ENCODE data around the gene MAD2L1. TPM values are rescaled to one million over a fixed set of nuclear protein-coding genes. Genes with fewer than 3 reads are reported as not detected.
"Not testable (repeated sequence)": the region's sequence is repeated elsewhere in the genome, so short reads cannot be mapped to it uniquely, and the experiment has no call there.

The MAD2L1 gene
- total RNA-seq, 3 donors from 2014 or later (not counting 1 experiment from before 2014, with no cell fraction given): 1.5 to 4.1 (median 2.6) TPM

DNA sequence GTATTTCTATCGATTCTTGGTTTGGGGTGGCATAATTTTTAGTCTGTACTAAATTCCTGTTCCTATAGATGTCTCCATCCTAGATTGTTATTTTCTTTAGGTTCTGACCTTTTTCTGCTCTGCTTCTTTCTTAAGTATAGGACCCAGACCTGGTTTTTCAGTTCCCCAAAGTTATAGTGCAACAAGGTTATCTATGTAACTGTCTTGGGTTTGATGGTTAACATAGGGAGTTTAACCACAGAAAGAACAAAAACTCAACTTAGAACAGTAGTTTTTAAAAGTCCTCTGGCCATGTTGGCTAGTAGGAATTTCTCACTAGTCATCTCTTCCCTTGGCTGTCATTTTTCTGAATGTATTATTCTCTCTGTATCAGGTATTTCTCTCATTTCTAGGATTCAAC is 38.8 kb upstream of the MAD2L1 start:
- Mint-ChIP-seq H3K27me3 (ENCODE audit: low read depth in 2 of 2) (no peaks in the 10 kb centered on the region), H3K9me3 (peaks cover under 1% of the 10 kb centered on the region in 2 donors), H3K4me1 (no peaks in the 10 kb centered on the region), H3K36me3 (no peaks in the 10 kb centered on the region), H3K27ac (no peak overlapping the region), H3K4me3 (no peak overlapping the region)
- DNase-seq (no peak), ATAC-seq (no peak)
- intact Hi-C loops (cut with micrococcal nuclease): no loop called here
- no peaks in the 10 kb centered on the region for H3K36me3 ChIP-seq (ENCODE audit: control insufficient read depth, insufficient read depth, low read length)
- no peaks in the 10 kb centered on the region for H3K27me3 ChIP-seq (ENCODE audit: control insufficient read depth, insufficient read depth, low read length)
- TF ChIP-seq, protein P1, sequence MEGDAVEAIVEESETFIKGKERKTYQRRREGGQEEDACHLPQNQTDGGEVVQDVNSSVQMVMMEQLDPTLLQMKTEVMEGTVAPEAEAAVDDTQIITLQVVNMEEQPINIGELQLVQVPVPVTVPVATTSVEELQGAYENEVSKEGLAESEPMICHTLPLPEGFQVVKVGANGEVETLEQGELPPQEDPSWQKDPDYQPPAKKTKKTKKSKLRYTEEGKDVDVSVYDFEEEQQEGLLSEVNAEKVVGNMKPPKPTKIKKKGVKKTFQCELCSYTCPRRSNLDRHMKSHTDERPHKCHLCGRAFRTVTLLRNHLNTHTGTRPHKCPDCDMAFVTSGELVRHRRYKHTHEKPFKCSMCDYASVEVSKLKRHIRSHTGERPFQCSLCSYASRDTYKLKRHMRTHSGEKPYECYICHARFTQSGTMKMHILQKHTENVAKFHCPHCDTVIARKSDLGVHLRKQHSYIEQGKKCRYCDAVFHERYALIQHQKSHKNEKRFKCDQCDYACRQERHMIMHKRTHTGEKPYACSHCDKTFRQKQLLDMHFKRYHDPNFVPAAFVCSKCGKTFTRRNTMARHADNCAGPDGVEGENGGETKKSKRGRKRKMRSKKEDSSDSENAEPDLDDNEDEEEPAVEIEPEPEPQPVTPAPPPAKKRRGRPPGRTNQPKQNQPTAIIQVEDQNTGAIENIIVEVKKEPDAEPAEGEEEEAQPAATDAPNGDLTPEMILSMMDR (IDR thresholded peaks at IDR 0.05): no peak
- H3K4me1 ChIP-seq (ENCODE audit: control insufficient read depth, insufficient read depth, low read length): no peaks in the 10 kb centered on the region
- H3K27ac ChIP-seq (ENCODE audit: low read length): no peak overlapping the region
- H3K9me3 ChIP-seq (ENCODE audit: control insufficient read depth, insufficient read depth, low read length): no peaks in the 10 kb centered on the region
- H3K4me3 ChIP-seq (ENCODE audit: low read length): no peak overlapping the region
- WGBS (ENCODE audit: insufficient coverage): no CpG with 5 or more reads among the region's 1 CpG

DNA sequence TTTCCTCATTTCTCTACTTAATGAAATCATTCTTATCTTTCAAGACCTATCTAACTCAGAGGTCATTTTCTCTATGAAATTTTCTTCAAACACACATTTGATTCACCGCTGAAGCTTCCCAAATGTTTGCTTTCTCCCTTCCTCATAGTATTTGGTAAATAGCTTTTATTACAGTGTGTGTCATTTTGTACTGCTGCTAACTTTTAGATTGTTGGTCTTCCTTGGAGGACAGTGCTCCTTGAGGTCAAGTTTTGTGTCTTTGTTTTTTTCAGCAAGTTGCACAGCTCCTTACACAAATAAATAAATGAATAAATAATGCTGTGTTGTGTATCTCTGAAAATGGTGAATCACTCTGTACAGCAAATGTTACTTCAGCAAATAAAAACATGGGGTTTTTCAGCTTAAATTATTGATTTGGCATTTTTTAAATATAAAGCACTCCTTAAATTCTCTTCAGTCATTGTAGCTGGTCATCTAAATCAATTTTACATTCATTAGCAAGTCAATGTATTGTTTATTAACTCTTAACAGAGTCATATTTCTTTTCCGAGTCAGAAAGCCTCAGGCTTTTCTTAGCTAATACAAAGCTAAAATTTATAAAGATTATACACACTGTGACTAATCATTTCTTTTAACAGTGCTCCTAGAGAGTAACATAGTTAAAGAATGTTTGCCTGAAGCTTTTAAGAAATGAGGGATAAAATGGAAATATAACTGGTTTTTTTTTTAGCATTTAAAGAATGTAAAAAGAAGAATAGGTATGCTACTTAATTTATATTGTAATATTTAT is 30.1 kb upstream of the MAD2L1 start:
- no peak overlapping the region for H3K4me3 Mint-ChIP-seq
- intact Hi-C loops (cut with micrococcal nuclease): no loop called here
- Histone ChIP-seq H3K27me3 (ENCODE audit: control insufficient read depth, insufficient read depth, low read length) (no peaks in the 10 kb centered on the region), H3K27ac (ENCODE audit: low read length) (no peak overlapping the region), H3K4me1 (ENCODE audit: control insufficient read depth, insufficient read depth, low read length) (no peaks in the 10 kb centered on the region), H3K36me3 (ENCODE audit: control insufficient read depth, insufficient read depth, low read length) (no peaks in the 10 kb centered on the region), H3K9me3 (ENCODE audit: control insufficient read depth, insufficient read depth, low read length) (no peaks in the 10 kb centered on the region), H3K4me3 (ENCODE audit: low read length) (no peak overlapping the region)
- no CpG with 5 or more reads among the region's 2 CpGs for WGBS (ENCODE audit: insufficient coverage)
- no peaks in the 10 kb centered on the region for H3K36me3 Mint-ChIP-seq
- TF ChIP-seq, protein P1 (IDR thresholded peaks at IDR 0.05): no peak
- peaks cover 4 to 13% of the 10 kb centered on the region in 2 donors for H3K27me3 Mint-ChIP-seq (ENCODE audit: low read depth in 2 of 2)
- H3K9me3 Mint-ChIP-seq: no peaks in the 10 kb centered on the region
- no peak for ATAC-seq
- H3K27ac Mint-ChIP-seq: no peak overlapping the region
- peaks cover 0 to 7% of the 10 kb centered on the region in 2 donors for H3K4me1 Mint-ChIP-seq
- no peak for DNase-seq

DNA sequence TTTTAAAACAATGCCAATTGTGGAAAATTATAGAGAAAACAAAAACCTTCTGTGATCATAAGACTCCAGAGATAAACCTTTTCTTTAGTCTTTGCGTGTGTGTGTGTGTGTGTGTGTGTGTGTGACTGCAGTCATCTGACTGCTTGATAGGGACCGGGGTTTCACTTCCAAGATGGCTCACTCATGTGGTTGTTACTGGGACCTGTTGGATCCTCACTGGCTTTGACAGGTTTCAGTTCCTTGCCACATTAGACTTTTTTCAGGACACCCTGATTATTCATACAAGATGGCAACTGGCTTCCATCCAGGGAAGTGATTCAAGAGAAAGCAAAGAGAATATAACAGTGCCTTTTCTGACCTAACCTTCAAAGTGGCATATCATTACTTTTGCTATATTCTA is 21.9 kb upstream of the MAD2L1 start:
- DNase-seq: no peak
- H3K36me3 ChIP-seq (ENCODE audit: control insufficient read depth, insufficient read depth, low read length): no peaks in the 10 kb centered on the region
- intact Hi-C loops (cut with micrococcal nuclease): no loop called here
- no peaks in the 10 kb centered on the region for H3K27me3 ChIP-seq (ENCODE audit: control insufficient read depth, insufficient read depth, low read length)
- ATAC-seq: no peak
- H3K4me1 ChIP-seq (ENCODE audit: control insufficient read depth, insufficient read depth, low read length): no peaks in the 10 kb centered on the region
- TF ChIP-seq, protein P1 (IDR thresholded peaks at IDR 0.05): no peak
- no peak overlapping the region for H3K27ac Mint-ChIP-seq
- no peak overlapping the region for H3K4me3 Mint-ChIP-seq
- no peaks in the 10 kb centered on the region for H3K9me3 ChIP-seq (ENCODE audit: control insufficient read depth, insufficient read depth, low read length)
- H3K4me1 Mint-ChIP-seq: peaks cover 0 to 7% of the 10 kb centered on the region in 2 donors
- 81% methylated on average over 2 of the region's 2 CpGs for WGBS (ENCODE audit: insufficient coverage)
- peaks cover 11 to 13% of the 10 kb centered on the region in 2 donors for H3K27me3 Mint-ChIP-seq (ENCODE audit: low read depth in 2 of 2)
- H3K9me3 Mint-ChIP-seq: peaks cover 0 to 2% of the 10 kb centered on the region in 2 donors
- no peak overlapping the region for H3K27ac ChIP-seq (ENCODE audit: low read length)
- H3K4me3 ChIP-seq (ENCODE audit: low read length): no peak overlapping the region
- H3K36me3 Mint-ChIP-seq: no peaks in the 10 kb centered on the region

DNA sequence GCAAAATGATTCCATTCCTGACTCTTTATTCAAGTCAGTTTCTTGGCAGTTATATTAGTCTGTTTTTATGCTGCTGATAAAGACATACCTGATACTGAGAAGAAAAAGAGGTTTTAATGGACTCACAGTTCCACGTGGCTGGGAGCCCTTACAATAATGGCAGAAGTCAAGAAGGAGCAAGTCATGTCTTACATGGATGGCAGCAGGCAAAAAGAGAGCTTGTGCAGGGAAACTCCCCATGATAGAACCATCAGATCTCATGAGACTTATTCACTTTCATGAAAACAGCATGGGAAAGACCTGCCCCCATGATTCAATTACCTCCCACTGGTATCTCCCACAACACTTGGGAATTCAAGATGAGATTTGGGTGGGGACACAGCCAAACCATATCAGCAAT is 21.4 kb upstream of the MAD2L1 start:
- H3K36me3 ChIP-seq (ENCODE audit: control insufficient read depth, insufficient read depth, low read length); H3K27ac ChIP-seq (ENCODE audit: low read length); H3K9me3 Mint-ChIP-seq; H3K4me3 Mint-ChIP-seq; H3K27ac Mint-ChIP-seq; H3K4me3 ChIP-seq (ENCODE audit: low read length); ATAC-seq; H3K36me3 Mint-ChIP-seq; H3K4me1 Mint-ChIP-seq; H3K27me3 ChIP-seq (ENCODE audit: control insufficient read depth, insufficient read depth, low read length); intact Hi-C loops (cut with micrococcal nuclease); H3K4me1 ChIP-seq (ENCODE audit: control insufficient read depth, insufficient read depth, low read length); H3K9me3 ChIP-seq (ENCODE audit: control insufficient read depth, insufficient read depth, low read length); DNase-seq: not testable (repeated sequence)
- WGBS (ENCODE audit: insufficient coverage): 77% methylated on average over 1 of the region's 1 CpG
- peaks cover 11 to 13% of the 10 kb centered on the region in 2 donors for H3K27me3 Mint-ChIP-seq (ENCODE audit: low read depth in 2 of 2)
